Hair follicle dermal papilla cell (primary cell): Measurements from ENCODE around the gene CYLC1. TPM values are rescaled to one million over a fixed set of nuclear protein-coding genes. Genes with fewer than 3 reads are reported as not detected.

ENCODE experiments used
- total RNA-seq: library from RNA; depleted of rRNA; stranded (reverse); fragments of >200 nt; gene quantifications from 2 replicates; pipeline ENCODE4 v1.2.3, GENCODE V29; 2012

The CYLC1 gene, protein sequence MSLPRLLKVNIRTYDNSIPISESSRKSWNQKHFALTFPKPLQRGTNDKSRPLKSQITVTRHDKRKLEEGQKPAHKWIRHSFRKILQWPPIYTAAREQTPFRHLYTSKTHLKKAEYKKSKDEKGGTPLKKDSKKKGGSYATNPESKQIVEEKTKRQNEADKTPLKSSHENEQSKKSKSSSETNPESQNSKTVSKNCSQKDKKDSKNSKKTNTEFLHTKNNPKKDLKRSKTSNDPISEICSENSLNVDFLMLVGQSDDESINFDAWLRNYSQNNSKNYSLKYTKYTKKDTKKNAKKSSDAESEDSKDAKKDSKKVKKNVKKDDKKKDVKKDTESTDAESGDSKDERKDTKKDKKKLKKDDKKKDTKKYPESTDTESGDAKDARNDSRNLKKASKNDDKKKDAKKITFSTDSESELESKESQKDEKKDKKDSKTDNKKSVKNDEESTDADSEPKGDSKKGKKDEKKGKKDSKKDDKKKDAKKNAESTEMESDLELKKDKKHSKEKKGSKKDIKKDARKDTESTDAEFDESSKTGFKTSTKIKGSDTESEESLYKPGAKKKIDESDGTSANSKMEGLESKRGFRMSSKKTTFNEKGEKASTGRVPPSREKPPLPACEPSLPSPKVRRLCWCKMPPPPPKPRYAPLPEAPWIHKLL
- total RNA-seq, result not detected in 2 replicates

DNA sequence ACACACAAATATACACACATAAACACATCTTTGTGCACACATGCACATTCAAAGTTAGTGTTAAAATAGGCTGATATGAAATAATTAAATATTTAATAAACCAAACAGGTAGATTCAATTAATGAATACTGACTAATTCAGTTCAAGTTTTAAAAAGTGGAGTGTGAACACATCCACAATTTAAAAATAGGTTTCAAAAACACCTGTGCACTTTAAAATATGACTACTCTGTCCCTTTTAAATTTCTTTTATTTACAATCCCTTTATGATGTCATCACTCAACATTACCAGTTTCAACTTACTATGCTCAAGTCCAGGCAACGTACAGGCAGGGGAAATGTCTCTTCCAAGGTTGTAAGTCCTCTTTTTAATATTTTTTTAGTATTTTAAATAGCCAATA is at the start of gene CYLC1:
Gene CYLC1, plus strand, starts transcription at position 301 of the 400 bp plus-strand sequence. Its CDS starts 37 bp downstream, at position 338.

